ENCODE measurements around the gene TMEM51. TPM values are rescaled to one million over a fixed set of nuclear protein-coding genes. Genes with fewer than 3 reads are reported as not detected.

Gene TMEM51
- total RNA-seq, 1 donor from 2014 or later: 6.9 TPM

GRCh38 chr1:15238789-15239188 is 85.2 kb downstream of the TMEM51 start:
- TF ChIP-seq EZH2 (IDR thresholded peaks at IDR 0.05; ENCODE audit: insufficient read depth, low read length): no peak
- TF ChIP-seq, protein P1, sequence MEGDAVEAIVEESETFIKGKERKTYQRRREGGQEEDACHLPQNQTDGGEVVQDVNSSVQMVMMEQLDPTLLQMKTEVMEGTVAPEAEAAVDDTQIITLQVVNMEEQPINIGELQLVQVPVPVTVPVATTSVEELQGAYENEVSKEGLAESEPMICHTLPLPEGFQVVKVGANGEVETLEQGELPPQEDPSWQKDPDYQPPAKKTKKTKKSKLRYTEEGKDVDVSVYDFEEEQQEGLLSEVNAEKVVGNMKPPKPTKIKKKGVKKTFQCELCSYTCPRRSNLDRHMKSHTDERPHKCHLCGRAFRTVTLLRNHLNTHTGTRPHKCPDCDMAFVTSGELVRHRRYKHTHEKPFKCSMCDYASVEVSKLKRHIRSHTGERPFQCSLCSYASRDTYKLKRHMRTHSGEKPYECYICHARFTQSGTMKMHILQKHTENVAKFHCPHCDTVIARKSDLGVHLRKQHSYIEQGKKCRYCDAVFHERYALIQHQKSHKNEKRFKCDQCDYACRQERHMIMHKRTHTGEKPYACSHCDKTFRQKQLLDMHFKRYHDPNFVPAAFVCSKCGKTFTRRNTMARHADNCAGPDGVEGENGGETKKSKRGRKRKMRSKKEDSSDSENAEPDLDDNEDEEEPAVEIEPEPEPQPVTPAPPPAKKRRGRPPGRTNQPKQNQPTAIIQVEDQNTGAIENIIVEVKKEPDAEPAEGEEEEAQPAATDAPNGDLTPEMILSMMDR (IDR thresholded peaks at IDR 0.05; ENCODE audit: insufficient read depth, low read depth, low read length): no peak
- no peak overlapping the region for H3K4me3 ChIP-seq (ENCODE audit: insufficient read depth, low read depth, low read length)
- H2AFZ ChIP-seq (ENCODE audit: low read depth, low read length): no peak overlapping the region
- DNase-seq (ENCODE audit: low read depth): no peak
- no peaks in the 10 kb centered on the region for H4K20me1 ChIP-seq (ENCODE audit: insufficient read depth, low read length)
- peaks cover 2% of the 10 kb centered on the region for H3K27me3 ChIP-seq (ENCODE audit: insufficient read depth, low read length)
- Mint-ChIP-seq H3K36me3 (ENCODE audit: low read depth, unreplicated experiment) (no peaks in the 10 kb centered on the region), H3K4me1 (ENCODE audit: low read depth, unreplicated experiment) (no peaks in the 10 kb centered on the region), H3K27ac (ENCODE audit: unreplicated experiment) (no peak overlapping the region), H3K4me3 (ENCODE audit: unreplicated experiment) (no peak overlapping the region), H3K27me3 (ENCODE audit: low read depth, unreplicated experiment) (peaks cover 16% of the 10 kb centered on the region), H3K9me3 (ENCODE audit: unreplicated experiment) (peaks cover 9% of the 10 kb centered on the region)
- H3K36me3 ChIP-seq (ENCODE audit: insufficient read depth, low read length): no peaks in the 10 kb centered on the region
- H3K4me1 ChIP-seq (ENCODE audit: insufficient read depth, low read length): no peaks in the 10 kb centered on the region
- no peak overlapping the region for H3K4me2 ChIP-seq (ENCODE audit: low read length)
- H3K79me2 ChIP-seq (ENCODE audit: insufficient read depth, low read length): no peaks in the 10 kb centered on the region
- H3K27ac ChIP-seq (ENCODE audit: low read depth, low read length): no peak overlapping the region
- no peak for FAIRE-seq
- H3K9ac ChIP-seq (ENCODE audit: low read length): no peak overlapping the region
- no peaks in the 10 kb centered on the region for H3K9me3 ChIP-seq (ENCODE audit: insufficient read depth, low read depth, low read length)

DNA sequence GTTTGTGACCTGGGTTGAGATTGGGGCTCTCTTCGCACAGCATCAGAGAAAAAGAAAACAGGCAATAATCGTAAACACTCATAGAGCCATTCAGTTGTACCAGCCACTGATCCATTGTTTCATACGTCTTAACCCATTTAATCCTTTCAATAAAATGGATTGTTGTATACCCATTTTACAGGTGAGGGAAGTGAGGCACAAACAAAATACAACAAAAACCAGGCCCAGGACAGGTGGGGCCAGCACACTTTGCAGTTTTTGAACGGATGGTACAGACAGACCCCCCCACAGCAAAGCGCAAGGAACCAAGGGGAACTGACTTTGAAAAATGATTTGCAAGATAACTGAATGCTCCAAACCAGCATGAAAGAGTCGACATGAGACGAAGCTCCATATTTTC is 89.2 kb downstream of the TMEM51 start:
- Histone ChIP-seq H2AFZ (ENCODE audit: low read depth, low read length) (no peak overlapping the region), H3K9me3 (ENCODE audit: insufficient read depth, low read depth, low read length) (no peaks in the 10 kb centered on the region), H3K9ac (ENCODE audit: low read length) (no peak overlapping the region), H3K4me1 (ENCODE audit: insufficient read depth, low read length) (no peaks in the 10 kb centered on the region), H3K4me3 (ENCODE audit: insufficient read depth, low read depth, low read length) (no peak overlapping the region), H3K4me2 (ENCODE audit: low read length) (no peak overlapping the region), H3K36me3 (ENCODE audit: insufficient read depth, low read length) (no peaks in the 10 kb centered on the region), H3K27ac (ENCODE audit: low read depth, low read length) (no peak overlapping the region), H4K20me1 (ENCODE audit: insufficient read depth, low read length) (no peaks in the 10 kb centered on the region), H3K27me3 (ENCODE audit: insufficient read depth, low read length) (peaks cover 2% of the 10 kb centered on the region), H3K79me2 (ENCODE audit: insufficient read depth, low read length) (no peaks in the 10 kb centered on the region)
- TF ChIP-seq, protein P1 (IDR thresholded peaks at IDR 0.05; ENCODE audit: insufficient read depth, low read depth, low read length): no peak
- TF ChIP-seq EZH2 (IDR thresholded peaks at IDR 0.05; ENCODE audit: insufficient read depth, low read length): no peak
- Mint-ChIP-seq H3K27ac (ENCODE audit: unreplicated experiment) (no peak overlapping the region), H3K9me3 (ENCODE audit: unreplicated experiment) (peaks cover 5% of the 10 kb centered on the region), H3K27me3 (ENCODE audit: low read depth, unreplicated experiment) (peaks cover 18% of the 10 kb centered on the region), H3K36me3 (ENCODE audit: low read depth, unreplicated experiment) (no peaks in the 10 kb centered on the region), H3K4me3 (ENCODE audit: unreplicated experiment) (no peak overlapping the region), H3K4me1 (ENCODE audit: low read depth, unreplicated experiment) (no peaks in the 10 kb centered on the region)
- FAIRE-seq (no peak), DNase-seq (ENCODE audit: low read depth) (no peak)

DNA sequence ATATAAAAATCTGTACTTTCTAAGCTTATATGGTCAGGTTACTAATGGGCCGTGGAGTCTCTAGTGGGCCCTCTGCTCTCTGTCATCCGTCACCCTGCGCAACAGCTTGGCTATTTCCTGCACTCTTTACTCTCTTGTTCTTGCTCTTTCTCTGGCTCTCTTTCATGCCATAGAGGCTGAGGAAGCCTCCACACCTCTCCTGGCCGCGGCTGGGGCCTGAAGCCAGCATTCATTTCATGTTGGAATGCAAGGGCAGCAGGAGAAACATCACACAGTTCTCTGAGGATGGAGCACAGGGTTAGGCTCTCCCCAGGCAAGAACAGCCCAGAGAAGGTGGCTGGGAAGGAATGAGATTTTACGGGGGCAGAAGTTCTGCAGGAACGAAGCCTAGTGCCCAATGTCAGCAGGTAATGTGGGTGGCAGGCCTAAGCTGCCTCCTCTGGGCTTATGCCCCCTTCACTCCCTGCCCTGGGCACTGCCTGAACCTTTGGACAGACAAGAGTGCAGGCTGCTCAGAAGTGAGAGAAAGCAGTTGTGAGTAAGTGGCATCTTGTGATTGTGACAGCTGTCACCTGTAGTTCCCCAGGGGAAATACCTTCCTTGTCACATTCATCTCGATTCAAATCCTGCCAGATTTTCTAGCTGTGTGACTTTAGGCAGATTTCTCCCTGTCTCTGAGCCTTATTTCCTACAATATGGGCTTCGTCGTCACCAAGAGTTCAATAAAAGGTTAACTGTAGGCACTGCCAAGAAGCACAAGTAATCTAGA is 89.9 kb downstream of the TMEM51 start:
- peak; percentile 10 for DNase-seq (ENCODE audit: low read depth)
- no peak for FAIRE-seq
- peaks cover 19% of the 10 kb centered on the region for H3K27me3 Mint-ChIP-seq (ENCODE audit: low read depth, unreplicated experiment)
- H3K27ac ChIP-seq (ENCODE audit: low read depth, low read length): no peak overlapping the region
- no peaks in the 10 kb centered on the region for H3K36me3 Mint-ChIP-seq (ENCODE audit: low read depth, unreplicated experiment)
- H3K9me3 Mint-ChIP-seq (ENCODE audit: unreplicated experiment): peaks cover 5% of the 10 kb centered on the region
- H4K20me1 ChIP-seq (ENCODE audit: insufficient read depth, low read length): no peaks in the 10 kb centered on the region
- no peaks in the 10 kb centered on the region for H3K9me3 ChIP-seq (ENCODE audit: insufficient read depth, low read depth, low read length)
- TF ChIP-seq, protein P1 (IDR thresholded peaks at IDR 0.05; ENCODE audit: insufficient read depth, low read depth, low read length): no peak
- TF ChIP-seq EZH2 (IDR thresholded peaks at IDR 0.05; ENCODE audit: insufficient read depth, low read length): no peak
- no peaks in the 10 kb centered on the region for H3K79me2 ChIP-seq (ENCODE audit: insufficient read depth, low read length)
- no peaks in the 10 kb centered on the region for H3K27me3 ChIP-seq (ENCODE audit: insufficient read depth, low read length)
- H3K27ac Mint-ChIP-seq (ENCODE audit: unreplicated experiment): no peak overlapping the region
- H3K4me1 ChIP-seq (ENCODE audit: insufficient read depth, low read length): no peaks in the 10 kb centered on the region
- no peaks in the 10 kb centered on the region for H3K36me3 ChIP-seq (ENCODE audit: insufficient read depth, low read length)
- H3K4me3 Mint-ChIP-seq (ENCODE audit: unreplicated experiment): no peak overlapping the region
- no peak overlapping the region for H3K4me3 ChIP-seq (ENCODE audit: insufficient read depth, low read depth, low read length)
- no peak overlapping the region for H2AFZ ChIP-seq (ENCODE audit: low read depth, low read length)
- H3K4me2 ChIP-seq (ENCODE audit: low read length): no peak overlapping the region
- no peaks in the 10 kb centered on the region for H3K4me1 Mint-ChIP-seq (ENCODE audit: low read depth, unreplicated experiment)
- no peak overlapping the region for H3K9ac ChIP-seq (ENCODE audit: low read length)

Measured in astrocyte (in vitro differentiated cells and primary cell).